Loucy (cell line): ENCODE results near the gene RREB1.

ENCODE experiments used
- H2AFZ ChIP-seq: fragments of 200-600 bp; sonication (generic); 2 replicates; pipeline ENCODE4 v1.6.0; 2016; ENCODE audit warnings: antibody characterized with exemption, mild to moderate bottlenecking, low read length, moderate library complexity
- H3F3A ChIP-seq: fragments of 200-600 bp; 2 replicates; pipeline ENCODE4 v1.6.0; 2016; ENCODE audit warnings: antibody characterized with exemption, low read depth, mild to moderate bottlenecking
- H3K27me3 ChIP-seq: fragments of 200-600 bp; sonication (generic); 2 replicates; pipeline ENCODE4 v1.6.1; 2014; ENCODE audit warnings: low read length, mild to moderate bottlenecking; ENCODE audit not compliant: insufficient read depth, poor library complexity, severe bottlenecking
- H3K36me3 ChIP-seq: fragments of 200-600 bp; sonication (generic); 2 replicates; pipeline ENCODE4 v1.6.1; 2016; ENCODE audit warnings: low read length; ENCODE audit not compliant: insufficient read depth
- H3K4me1 ChIP-seq: fragments of 200-600 bp; sonication (generic); 2 replicates; pipeline ENCODE4 v1.5.1; 2014; ENCODE audit warnings: low read length, mild to moderate bottlenecking; ENCODE audit not compliant: insufficient read depth, poor library complexity, severe bottlenecking
- H3K4me2 ChIP-seq: fragments of 200-600 bp; sonication (generic); 2 replicates; pipeline ENCODE4 v1.6.0; 2014; ENCODE audit warnings: antibody characterized with exemption, low read length, low read depth, mild to moderate bottlenecking; ENCODE audit not compliant: poor library complexity, severe bottlenecking
- H3K4me3 ChIP-seq: fragments of 200-600 bp; sonication (generic); 2 replicates; pipeline ENCODE4 v1.5.1; 2014; ENCODE audit warnings: low read length, mild to moderate bottlenecking, mixed read lengths; ENCODE audit not compliant: poor library complexity, severe bottlenecking
- H3K79me2 ChIP-seq: fragments of 200-600 bp; sonication (generic); 2 replicates; pipeline ENCODE4 v1.6.1; 2014; ENCODE audit warnings: low read length; ENCODE audit not compliant: insufficient read depth
- H3K9ac ChIP-seq: fragments of 200-600 bp; sonication (generic); 2 replicates; pipeline ENCODE4 v1.6.0; 2014; ENCODE audit warnings: mild to moderate bottlenecking, low read depth, low read length, moderate library complexity; ENCODE audit not compliant: poor library complexity, severe bottlenecking
- H3K9me2 ChIP-seq: fragments of 200-600 bp; sonication (generic); replicated peaks from 2 replicates; pipeline ENCODE4 v1.6.1; 2016; ENCODE audit warnings: low read depth, low read length, mixed read lengths
- H3K9me3 ChIP-seq: fragments of 200-600 bp; sonication (generic); 2 replicates; pipeline ENCODE4 v1.6.1; 2014; ENCODE audit warnings: mild to moderate bottlenecking, antibody characterized with exemption, low read length, low read depth; ENCODE audit not compliant: insufficient read depth
- H4K20me1 ChIP-seq: fragments of 200-600 bp; sonication (generic); 2 replicates; pipeline ENCODE4 v1.6.0; 2014; ENCODE audit warnings: antibody characterized with exemption, low read length, mild to moderate bottlenecking; ENCODE audit not compliant: insufficient read depth, poor library complexity, severe bottlenecking
- EZH2phosphoT487 ChIP-seq: fragments of 200-600 bp; IDR thresholded peaks from 2 replicates; pipeline ENCODE4 v1.6.1; 2018; ENCODE audit warnings: antibody characterized with exemption, mild to moderate bottlenecking, moderate library complexity, borderline replicate concordance
- TF ChIP-seq, protein P1 (sequence below): fragments of 200-600 bp; sonication (generic); conservative IDR thresholded peaks from 2 replicates; pipeline ENCODE4 v1.5.1; 2014; ENCODE audit warnings: mild to moderate bottlenecking, antibody characterized with exemption, low read length

RREB1 gene

GRCh38 chr6:7300926-7301325 is 193.2 kb downstream of the RREB1 start:
- Histone ChIP-seq H3K4me2 (no peak overlapping the region), H3K9me2 (no peaks in the 10 kb centered on the region), H3K36me3 (peaks cover 93% of the 10 kb centered on the region), H3K9ac (no peak overlapping the region), H4K20me1 (peaks cover 53% of the 10 kb centered on the region), H3K4me3 (no peak overlapping the region), H3K9me3 (no peaks in the 10 kb centered on the region), H2AFZ (no peak overlapping the region), H3K27me3 (no peaks in the 10 kb centered on the region), H3K4me1 (peaks cover 27% of the 10 kb centered on the region), H3F3A (no peaks in the 10 kb centered on the region), H3K79me2 (peaks cover 52% of the 10 kb centered on the region)
- no peak for TF ChIP-seq EZH2phosphoT487
- TF ChIP-seq, protein P1, sequence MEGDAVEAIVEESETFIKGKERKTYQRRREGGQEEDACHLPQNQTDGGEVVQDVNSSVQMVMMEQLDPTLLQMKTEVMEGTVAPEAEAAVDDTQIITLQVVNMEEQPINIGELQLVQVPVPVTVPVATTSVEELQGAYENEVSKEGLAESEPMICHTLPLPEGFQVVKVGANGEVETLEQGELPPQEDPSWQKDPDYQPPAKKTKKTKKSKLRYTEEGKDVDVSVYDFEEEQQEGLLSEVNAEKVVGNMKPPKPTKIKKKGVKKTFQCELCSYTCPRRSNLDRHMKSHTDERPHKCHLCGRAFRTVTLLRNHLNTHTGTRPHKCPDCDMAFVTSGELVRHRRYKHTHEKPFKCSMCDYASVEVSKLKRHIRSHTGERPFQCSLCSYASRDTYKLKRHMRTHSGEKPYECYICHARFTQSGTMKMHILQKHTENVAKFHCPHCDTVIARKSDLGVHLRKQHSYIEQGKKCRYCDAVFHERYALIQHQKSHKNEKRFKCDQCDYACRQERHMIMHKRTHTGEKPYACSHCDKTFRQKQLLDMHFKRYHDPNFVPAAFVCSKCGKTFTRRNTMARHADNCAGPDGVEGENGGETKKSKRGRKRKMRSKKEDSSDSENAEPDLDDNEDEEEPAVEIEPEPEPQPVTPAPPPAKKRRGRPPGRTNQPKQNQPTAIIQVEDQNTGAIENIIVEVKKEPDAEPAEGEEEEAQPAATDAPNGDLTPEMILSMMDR, result no peak
